ENCODE measurements around the gene AKAP10.

DNA sequence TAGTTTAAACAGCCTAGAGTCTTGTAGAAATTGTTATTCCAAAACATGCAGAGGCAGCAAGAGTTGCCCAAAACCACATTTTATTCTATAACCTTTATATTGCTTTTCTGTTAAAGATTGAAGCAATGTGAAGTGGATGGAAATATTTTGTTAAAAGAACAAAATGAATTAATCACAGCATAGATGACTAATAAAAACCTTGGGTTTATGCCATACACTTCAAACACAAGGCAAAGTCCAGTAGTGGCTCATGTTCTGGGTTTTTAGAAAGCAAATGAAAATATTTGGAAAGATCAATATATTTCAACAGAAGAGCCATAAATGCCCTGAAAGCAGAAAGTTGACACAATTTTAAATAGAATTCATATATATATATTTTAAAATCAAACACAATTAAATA is 73.2 kb downstream of the AKAP10 start:
- TF ChIP-seq EP300 (IDR thresholded peaks at IDR 0.05) (no peak), POLR2A (IDR thresholded peaks at IDR 0.05) (no peak), POLR2AphosphoS5 (IDR thresholded peaks at IDR 0.05) (no peak)
- TF ChIP-seq, protein P1, sequence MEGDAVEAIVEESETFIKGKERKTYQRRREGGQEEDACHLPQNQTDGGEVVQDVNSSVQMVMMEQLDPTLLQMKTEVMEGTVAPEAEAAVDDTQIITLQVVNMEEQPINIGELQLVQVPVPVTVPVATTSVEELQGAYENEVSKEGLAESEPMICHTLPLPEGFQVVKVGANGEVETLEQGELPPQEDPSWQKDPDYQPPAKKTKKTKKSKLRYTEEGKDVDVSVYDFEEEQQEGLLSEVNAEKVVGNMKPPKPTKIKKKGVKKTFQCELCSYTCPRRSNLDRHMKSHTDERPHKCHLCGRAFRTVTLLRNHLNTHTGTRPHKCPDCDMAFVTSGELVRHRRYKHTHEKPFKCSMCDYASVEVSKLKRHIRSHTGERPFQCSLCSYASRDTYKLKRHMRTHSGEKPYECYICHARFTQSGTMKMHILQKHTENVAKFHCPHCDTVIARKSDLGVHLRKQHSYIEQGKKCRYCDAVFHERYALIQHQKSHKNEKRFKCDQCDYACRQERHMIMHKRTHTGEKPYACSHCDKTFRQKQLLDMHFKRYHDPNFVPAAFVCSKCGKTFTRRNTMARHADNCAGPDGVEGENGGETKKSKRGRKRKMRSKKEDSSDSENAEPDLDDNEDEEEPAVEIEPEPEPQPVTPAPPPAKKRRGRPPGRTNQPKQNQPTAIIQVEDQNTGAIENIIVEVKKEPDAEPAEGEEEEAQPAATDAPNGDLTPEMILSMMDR (IDR thresholded peaks at IDR 0.05), result no peak

Data from suprapubic skin (tissue), 4 donors.